Measurements from ENCODE around the gene TLCD1.

TLCD1 gene

DNA sequence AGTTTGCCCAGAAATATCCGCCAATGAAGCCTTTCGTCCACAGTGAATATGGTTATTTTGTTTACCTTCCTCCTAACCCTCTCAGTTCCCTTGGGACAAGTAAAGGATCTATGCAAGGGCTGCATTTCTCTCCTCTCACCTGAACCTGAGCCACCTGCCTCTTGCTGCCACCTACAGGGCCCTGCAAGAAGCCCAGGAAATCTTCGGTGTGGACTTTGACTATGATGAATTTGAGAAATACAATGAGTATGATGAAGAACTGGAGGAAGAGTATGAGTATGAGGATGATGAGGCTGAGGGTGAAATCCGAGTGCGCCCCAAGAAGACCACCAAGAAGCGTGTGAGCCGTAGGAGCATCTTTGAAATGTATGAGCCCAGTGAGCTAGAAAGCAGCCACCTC is 50.1 kb downstream of the TLCD1 start:
- FAIRE-seq: no peak

GRCh38 chr17:28675490-28675889 is 50.5 kb downstream of the TLCD1 start:
- FAIRE-seq: no peak

All from endometrium (tissue), 2 donors.